Neural cell (in vitro differentiated cells): Measurements from ENCODE around the gene QARS1.

ENCODE experiments used
- EP300 ChIP-seq: fragments of 450-650 bp; conservative IDR thresholded peaks from 2 replicates; pipeline ENCODE4 v1.6.1; 2014; ENCODE audit warnings: antibody characterized with exemption, mild to moderate bottlenecking, moderate library complexity; ENCODE audit not compliant: poor library complexity, severe bottlenecking
- EZH2 ChIP-seq: fragments of 200-600, 300-800 bp; shearing (Covaris generic), sonication (generic); IDR thresholded peaks from 2 replicates; pipeline ENCODE4 v1.6.1; 2014; ENCODE audit warnings: antibody characterized with exemption, low read length, borderline replicate concordance, mild to moderate bottlenecking; ENCODE audit not compliant: insufficient read depth, poor library complexity, severe bottlenecking
- RAD21 ChIP-seq: fragments of 450-650 bp; conservative IDR thresholded peaks from 2 replicates; pipeline ENCODE4 v1.6.1; 2014; ENCODE audit warnings: antibody characterized with exemption, mild to moderate bottlenecking, moderate library complexity
- SMC3 ChIP-seq: fragments of 450-650 bp; conservative IDR thresholded peaks from 2 replicates; pipeline ENCODE4 v1.6.1; 2014; ENCODE audit warnings: antibody characterized with exemption, mild to moderate bottlenecking, moderate library complexity; ENCODE audit not compliant: poor library complexity
- TF ChIP-seq, protein P1 (sequence below): fragments of 450-650 bp; IDR thresholded peaks from 2 replicates; pipeline ENCODE4 v1.5.1; 2014; ENCODE audit warnings: antibody characterized with exemption, mild to moderate bottlenecking, moderate library complexity; ENCODE audit not compliant: poor library complexity, severe bottlenecking

DNA sequence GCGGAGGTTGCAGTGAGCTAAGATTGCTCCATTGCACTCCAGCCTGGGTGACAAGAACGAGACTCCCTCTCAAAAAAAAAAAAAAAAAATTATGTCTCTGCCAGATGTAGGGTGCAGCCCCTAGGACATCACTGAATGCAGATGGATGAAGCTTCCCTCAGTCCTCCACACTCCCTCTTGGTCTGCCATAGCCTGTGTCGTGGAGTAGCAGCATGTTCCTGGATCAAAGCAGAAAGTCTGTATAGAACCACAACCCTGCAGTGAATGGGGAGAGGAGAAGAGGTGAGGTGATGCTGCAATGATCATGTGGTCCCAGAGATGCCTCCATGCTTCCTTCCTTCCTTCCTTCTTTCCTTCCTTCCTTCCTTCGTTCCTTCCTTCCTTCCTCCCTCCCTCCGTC, 43.6 kb upstream of the QARS1 start:
- TF ChIP-seq, protein P1, sequence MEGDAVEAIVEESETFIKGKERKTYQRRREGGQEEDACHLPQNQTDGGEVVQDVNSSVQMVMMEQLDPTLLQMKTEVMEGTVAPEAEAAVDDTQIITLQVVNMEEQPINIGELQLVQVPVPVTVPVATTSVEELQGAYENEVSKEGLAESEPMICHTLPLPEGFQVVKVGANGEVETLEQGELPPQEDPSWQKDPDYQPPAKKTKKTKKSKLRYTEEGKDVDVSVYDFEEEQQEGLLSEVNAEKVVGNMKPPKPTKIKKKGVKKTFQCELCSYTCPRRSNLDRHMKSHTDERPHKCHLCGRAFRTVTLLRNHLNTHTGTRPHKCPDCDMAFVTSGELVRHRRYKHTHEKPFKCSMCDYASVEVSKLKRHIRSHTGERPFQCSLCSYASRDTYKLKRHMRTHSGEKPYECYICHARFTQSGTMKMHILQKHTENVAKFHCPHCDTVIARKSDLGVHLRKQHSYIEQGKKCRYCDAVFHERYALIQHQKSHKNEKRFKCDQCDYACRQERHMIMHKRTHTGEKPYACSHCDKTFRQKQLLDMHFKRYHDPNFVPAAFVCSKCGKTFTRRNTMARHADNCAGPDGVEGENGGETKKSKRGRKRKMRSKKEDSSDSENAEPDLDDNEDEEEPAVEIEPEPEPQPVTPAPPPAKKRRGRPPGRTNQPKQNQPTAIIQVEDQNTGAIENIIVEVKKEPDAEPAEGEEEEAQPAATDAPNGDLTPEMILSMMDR, result no peak
- TF ChIP-seq EZH2 (no peak), SMC3 (no peak), EP300 (no peak), RAD21 (no peak)
